ENCODE measurements around the gene PGBD5.
"Not testable (repeated sequence)": the region's sequence is repeated elsewhere in the genome, so short reads cannot be mapped to it uniquely, and the experiment has no call there.

Gene PGBD5

DNA sequence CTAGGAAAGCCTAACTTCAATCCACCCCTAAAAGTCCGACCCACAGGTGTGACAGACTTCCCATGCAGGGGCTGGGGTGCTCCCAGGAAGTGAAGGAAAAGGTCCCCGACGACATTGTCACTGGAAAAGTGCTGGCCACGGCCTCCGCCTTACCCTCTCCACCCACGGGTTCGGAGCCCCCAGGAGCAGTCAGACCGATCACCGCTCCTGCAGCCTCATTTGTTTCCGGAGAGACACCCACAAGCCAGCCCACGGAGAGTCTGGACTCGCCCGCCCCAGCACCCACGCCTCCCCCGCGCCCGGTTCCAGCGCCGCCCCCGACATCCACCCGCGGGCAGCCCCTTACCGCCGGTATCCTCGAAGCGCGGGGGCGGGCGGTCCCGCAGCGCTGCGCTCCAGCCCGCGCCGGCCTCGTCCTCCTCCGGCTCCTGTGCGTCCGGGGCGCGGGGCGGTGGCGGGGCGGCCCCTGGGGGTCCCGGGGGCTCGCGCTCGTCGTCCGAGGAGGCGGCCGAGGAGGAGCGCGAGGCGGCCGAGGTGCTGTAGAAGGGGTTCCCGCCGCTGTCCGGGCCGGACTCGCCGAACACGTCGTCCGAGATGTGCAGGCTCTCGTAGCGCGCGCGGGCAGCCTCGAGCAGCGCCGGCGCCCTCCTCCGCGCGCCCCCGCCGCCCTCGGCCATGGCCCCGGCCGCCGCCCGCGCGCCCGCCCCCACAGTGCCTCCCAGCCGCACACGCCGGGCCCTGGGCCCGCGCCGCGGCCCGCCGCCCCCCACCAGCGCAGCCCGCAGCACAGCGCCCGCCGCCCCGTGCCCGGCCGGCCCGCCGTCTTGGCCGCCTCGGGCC is 660 bp downstream of the PGBD5 start:
- no peak for DNase-seq (ENCODE audit: low spot score)

DNA sequence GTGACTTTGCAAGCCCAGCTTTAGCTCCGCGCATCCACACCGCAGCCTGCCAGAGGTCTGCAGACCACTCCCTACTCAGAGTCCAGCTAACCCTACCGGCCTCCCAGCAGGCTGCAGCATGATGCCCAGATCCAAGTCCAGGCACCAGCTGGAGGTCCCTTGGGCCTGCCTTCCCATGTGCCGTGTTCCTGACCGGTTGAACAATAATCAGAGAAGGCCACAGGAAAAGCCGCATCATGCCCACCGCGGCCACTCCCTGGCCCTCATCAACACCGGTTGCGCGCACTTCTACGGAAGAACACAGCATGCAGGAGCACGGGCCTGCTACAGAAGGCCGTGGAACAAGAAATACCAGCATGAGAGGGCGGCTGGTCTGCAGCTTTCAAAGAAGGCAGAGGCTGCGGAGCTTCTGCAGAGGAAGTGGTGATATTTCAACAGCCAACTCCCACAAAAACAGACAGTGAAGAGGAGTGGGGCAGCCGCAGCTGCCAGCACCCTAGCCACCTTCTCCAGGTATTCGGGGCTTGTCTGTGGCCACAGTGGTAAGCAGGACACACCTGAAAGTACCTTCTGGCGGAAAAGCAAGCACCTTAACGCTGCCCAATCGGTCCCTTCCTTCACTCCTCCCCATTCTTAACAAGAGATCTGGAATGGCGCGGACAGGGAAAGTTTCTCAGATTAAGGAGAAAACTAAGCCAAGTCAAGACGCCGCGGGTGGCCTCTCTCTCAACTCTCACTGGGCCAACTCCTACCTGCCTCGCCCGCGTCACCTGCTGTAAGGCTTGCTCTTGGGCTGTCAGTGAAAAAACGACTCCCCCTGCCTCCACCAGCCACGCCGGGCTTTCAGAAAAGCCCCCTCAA is 1.5 kb downstream of the PGBD5 start:
- DNase-seq (ENCODE audit: low spot score), result no peak

DNA sequence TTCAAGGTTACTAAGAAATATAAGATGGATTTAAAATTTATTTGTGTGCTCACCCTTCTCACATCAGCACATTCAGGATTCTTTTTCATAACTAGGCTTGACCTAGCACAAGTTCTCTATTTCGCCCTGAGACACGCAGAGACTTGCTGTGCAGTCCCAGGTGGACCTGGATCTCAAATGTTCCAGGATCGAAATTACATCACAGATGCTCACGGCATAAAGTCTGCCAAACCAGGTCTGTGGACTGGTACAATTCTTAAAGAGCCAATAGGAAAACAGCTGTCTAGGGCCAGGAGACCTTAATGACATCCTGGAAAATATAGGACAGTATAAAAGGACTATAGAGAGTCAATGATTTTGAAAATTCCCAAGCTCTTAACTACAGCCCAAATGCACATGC is 2.2 kb downstream of the PGBD5 start:
- no peak for DNase-seq (ENCODE audit: low spot score)

DNA sequence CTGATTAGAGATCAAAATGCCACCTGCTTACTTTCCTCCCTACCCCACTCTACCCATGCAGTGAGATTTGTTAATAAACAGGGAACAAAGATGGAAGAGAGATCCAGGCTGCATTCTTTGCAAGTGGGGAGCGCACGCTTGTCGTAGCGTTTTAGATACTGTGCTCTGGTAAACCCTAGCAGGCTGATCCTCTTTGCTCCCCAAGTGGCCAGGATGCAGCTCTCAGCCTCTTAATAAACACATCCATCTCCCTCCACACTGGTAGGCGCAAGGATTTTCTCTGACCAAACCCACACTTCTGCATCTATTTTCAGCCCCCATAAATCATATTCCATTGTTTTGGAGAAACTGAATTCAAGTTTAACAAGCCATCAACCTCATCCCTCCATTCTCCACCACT is 2.9 kb downstream of the PGBD5 start:
- DNase-seq (ENCODE audit: low spot score), result no peak

DNA sequence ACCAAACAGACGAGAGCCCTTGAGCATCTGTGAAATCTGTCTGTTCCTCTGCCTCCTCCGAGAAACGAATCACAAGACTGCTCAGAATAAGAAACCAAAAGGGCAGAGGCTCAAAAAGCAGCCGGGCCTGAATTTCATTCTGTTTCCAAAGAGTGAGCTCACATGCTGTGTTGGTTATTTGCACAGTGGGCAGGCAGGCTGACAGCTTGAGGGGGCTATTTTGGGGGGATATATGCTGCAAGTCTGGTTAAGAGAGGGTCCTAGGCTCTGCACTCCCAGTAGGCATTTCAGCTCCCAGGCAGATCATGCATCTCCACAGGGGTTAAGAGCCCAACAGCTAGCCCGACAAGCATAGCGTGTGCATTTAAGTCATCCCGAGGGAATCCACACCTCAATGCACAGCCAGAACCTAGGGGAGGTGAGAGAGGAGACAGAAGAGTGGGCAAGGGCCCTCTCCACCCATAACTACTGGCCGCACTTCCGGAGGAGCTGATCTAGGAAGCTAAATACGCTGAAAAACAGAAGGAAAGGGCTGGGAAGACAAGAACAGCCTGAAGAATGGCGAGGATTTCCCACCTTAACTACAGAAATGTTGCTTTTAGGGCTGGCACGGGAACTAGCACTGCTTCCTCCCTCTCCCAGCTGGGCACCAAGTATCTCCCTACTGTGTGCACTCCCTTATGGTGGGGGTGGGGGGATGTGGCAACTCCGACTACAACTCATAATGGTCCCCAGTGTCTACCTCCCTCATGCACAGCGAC is 3.7 kb downstream of the PGBD5 start:
- no peak for DNase-seq (ENCODE audit: low spot score)

DNA sequence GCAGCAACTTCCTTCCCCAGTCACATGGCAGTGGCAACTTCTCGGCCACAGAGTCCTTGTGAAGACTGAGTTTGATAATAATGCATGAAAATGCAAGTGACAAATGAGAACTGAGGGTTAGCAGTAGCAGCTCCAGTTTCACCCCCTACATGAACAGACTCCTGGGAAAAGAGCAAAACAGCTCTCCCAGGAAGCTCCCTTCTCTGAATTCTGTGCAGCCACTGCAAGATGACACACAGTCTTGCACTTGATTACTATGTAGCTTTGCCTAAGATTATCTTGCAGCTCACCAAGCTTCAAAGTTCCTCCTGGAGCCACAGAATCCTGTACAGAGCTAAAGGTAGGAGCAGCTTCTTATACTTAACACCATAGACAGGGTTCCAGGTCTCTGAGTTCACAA is 4.7 kb downstream of the PGBD5 start:
- DNase-seq (ENCODE audit: low spot score), result no peak

DNA sequence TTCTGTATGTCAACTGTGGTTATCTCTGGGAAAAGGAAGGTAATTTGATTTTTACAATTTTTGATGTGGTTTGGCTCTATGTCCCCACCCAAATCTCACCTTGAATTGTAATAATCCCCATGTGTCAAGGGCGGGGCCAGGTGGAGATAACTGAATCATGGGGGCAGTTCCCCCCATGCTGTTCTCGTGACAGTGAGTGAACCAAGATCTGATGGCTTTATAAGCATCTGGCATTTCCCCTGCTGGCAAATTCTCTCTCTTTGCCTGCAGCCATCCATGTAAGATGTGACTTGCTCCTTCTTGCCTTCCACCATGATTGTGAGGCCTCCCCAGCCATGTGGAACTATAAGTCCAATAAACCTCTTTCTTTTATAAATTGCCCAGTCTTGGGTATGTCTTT is 5.8 kb downstream of the PGBD5 start:
- DNase-seq (ENCODE audit: low spot score), result not testable (repeated sequence)

DNA sequence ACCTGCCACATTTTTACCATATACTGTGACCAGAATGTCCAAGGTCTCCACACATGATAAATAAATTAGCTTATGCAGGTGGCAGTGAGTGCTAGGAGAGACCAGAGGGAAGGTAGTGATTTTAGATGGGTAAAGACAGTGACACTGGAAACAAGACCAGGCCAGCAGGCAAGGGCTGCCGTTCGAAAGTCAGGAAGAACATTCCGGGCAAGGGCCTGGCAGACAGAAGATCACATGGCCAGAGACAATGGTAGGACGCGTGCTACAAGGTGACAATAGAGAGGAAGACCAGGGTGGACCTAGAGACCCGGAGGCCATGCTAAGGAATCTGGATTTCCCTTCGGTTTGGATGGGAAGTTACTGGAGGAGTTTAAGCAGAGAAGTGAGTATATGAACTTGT is 9.7 kb downstream of the PGBD5 start:
- no peak for DNase-seq (ENCODE audit: low spot score)

DNA sequence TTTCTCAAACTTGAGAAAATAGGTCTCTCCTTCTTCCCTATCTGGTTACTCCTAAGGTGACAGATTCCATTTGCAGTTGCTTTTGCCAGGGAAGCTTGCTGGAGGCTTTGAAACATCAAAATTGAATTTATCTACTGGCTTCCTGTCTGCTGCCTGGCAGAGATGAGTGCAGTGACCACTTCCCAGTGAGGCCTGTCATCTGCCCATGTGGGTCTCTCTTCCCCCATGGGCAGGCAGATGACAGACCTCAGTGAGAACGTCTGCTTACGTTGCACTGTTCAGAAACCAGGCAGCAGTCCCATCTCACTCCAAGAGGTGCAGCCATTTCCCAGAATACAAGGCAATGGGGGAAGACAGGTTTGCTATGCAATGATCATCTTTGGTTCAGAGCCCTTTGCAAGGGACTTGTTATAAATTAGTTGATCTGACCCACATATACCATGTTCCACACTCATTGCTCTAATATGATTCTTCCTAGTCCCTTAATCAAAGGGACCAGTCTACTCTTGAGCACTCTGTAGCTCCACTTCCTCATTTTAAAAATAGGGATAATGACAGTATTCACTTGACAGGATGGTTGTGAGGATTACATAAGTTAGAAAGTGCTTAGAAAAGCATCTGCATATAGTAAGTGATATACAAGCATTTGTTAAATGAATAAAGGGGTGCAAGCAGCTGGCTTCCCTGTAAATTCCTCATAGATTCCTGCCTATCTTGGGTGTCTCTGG is 10.6 kb downstream of the PGBD5 start:
- DNase-seq (ENCODE audit: low spot score), result no peak

DNA sequence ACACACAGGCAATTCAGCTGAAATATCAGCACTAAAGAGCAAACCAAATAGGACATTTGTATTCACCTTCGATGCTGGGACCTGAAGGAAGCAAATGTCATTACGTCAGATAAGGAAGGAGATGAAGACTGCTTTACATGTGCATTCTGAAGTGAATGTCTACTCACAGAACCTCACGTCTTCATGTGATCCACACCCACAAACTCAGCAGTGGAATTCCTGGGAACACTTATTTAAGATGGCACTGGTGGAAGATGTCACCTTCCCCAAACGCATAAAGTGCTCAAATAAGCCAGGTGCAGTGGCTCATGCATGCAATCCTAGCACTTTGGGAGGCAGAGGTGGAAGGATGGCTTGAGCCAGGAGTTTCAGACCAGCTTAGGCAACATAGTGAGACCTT is 11.4 kb downstream of the PGBD5 start:
- DNase-seq (ENCODE audit: low spot score), result no peak

DNA sequence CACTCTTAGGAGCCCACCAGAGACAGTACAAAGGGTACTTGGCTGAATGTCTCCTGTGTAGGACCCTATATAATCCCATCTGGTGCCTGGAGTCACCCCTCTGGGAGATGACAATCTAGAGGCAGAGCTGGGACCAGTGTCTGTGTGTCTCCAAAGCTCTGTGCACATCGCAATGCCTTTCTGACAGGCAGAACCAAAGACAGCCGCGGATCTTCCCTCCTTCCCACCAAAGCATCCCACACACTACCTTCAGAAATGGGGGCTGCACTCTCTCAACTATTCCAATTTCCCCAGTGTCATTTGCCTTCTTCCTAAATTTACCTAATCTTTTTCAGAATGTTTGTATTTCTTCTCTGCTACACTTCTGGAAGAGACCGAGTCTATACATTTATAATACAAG is 12.0 kb downstream of the PGBD5 start:
- DNase-seq (ENCODE audit: low spot score), result no peak

DNA sequence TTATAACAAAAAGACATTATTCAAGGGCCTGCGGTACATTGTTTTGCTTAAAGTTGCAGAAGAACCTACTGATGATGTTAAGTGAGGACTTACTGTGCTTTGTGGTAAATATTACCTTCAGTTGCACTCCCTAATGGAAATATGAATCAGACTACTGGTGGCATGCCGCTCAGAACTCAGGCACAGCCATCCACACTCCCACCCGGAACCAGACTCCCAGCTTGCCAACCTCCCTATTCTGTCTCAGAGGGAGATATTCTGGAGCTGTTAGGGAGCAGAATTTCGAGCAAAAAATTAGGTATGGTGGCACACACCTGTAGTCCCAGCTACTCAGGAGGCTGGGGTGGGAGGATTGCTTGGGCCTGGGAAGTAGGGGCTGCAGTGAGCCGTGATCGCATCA is 13.1 kb downstream of the PGBD5 start:
- no peak for DNase-seq (ENCODE audit: low spot score)

DNA sequence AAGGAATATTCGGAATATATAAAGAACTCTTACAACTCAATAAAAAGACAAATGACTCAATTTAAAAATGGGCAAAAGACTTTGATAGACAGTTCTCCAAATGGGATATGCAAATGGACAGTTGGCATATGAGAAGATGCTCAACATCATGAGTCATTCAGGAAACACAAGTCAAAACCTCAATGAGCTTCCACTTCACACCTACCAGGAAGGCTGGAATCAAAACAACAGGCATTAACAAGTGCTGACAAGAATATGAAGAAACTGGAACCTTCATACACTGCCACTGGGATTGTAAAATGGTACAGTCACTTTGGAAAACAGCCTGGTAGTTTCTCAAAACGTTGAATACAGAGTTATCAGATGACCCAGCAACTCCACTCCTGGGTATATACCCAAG is 17.2 kb downstream of the PGBD5 start:
- DNase-seq (ENCODE audit: low spot score), result no peak

DNA sequence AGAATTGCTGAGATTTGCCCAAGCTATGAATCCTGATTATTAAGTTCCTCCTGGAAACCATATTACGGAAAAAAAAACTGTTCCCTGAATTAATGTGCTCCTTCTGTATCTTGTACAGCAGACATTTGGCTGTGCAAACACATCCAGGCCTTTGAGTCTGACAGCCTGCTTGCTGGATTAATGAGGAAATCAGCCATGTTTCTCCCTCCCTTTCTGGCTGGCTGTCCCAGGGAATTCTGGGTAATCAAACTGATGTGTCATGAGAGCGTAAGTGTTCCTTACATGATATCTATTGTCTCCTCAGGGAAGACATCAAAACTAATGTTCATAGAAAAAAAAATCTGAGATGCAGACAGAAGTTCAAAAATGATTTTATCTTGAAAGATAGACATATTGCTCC is 18.8 kb downstream of the PGBD5 start:
- DNase-seq (ENCODE audit: low spot score), result no peak

DNA sequence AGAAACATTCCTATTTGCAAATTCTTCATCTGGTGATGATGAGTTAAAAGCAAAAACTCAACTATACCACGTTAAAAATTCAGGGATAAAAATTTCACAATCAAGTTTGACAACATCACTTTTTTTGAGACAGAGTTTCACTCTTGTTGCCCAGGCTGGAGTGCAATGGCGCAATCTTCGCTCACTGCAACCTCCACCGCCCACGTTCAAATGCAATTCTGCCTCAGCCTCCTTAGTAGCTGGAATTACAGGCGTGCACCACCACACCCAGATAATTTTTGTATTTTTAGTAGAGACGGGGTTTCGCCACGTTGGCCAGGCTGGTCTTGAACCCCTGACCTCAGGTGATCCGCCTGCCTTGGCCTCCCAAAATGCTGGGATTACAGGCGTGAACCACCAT is 19.4 kb downstream of the PGBD5 start:
- DNase-seq (ENCODE audit: low spot score), result not testable (repeated sequence)

DNA sequence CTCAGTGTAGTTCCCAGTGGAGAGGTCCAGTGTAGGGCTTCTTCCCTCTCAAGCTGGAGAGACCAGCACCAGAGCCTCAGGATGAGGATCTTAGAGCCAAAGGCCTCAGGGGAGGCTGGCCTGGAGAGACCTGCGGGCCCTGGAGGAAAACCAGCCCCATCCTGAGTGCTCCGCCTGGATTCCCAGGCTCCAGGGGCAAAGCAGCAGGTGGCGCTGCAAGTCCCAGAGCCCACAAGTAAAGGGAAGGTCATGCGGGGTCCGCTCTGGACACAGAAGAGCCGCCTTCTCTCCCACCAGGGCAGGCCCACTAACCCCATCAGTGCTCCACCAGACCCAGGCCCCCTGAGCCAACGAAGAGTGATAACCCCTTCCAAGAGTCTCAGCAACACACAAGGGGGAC is 22.7 kb downstream of the PGBD5 start:
- DNase-seq (ENCODE audit: low spot score), result no peak

DNA sequence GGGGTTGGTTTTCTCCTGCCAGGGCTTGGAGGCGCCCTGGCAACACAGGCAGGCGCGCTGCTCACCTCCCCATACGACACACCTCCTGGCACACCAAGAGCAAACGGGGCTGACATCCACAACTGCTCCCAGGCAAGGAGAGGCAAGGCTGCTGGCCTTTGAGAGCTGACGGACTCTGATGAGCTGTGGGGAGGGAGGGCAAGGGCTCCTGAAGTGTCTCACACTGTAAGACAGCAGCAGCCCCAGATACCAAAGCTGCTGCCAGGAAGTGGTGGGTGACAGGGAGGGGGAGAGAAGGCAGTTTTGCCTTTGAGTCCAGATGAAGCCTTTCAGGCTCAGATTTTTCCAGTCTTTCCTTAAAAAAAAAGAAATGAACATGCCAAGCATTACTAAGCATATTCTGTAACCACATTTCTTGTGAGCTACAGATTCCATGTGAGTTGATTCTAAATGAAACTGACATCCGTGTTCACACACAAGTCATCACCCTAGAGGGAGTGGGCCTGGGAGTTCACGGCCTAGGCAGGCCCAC is 24.3 kb downstream of the PGBD5 start:
- no peak for DNase-seq (ENCODE audit: low spot score)

DNA sequence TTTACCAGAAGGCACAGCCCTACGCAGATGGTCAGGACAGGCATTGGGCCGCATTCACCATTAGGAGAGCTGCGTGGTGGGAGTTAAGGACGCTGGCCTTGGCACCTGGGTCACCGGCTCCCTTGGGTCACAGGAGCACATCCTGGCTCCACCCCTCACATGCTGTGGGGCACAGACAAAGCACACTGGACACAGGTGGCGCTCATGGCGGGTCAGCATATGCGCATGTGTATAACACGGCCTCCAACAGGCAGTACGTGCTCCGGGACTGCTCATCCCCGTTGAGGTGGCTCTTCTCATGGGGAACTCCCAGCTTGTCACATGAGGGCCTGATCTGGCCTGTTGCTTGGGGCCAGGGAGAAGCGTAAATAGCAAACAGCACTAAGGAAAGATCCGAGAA is 25.0 kb downstream of the PGBD5 start:
- no peak for DNase-seq (ENCODE audit: low spot score)

DNA sequence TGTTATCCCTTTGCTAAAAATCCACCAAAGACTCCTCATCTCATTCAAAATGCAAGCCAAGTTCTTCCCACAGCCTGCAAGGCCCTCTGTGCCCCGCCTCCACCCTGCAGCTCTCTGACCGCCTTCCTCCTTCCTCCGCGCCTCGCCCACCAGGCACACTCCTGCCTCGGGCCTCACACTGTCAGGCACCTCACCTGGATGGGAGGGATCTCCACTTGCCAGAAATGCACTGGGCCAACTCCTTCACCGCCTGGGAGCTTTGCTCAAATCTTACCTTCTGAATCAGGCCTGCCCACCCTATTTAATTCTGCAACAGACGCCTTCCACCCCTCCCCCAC is 26.2 kb downstream of the PGBD5 start:
- no peak for DNase-seq (ENCODE audit: low spot score)

DNA sequence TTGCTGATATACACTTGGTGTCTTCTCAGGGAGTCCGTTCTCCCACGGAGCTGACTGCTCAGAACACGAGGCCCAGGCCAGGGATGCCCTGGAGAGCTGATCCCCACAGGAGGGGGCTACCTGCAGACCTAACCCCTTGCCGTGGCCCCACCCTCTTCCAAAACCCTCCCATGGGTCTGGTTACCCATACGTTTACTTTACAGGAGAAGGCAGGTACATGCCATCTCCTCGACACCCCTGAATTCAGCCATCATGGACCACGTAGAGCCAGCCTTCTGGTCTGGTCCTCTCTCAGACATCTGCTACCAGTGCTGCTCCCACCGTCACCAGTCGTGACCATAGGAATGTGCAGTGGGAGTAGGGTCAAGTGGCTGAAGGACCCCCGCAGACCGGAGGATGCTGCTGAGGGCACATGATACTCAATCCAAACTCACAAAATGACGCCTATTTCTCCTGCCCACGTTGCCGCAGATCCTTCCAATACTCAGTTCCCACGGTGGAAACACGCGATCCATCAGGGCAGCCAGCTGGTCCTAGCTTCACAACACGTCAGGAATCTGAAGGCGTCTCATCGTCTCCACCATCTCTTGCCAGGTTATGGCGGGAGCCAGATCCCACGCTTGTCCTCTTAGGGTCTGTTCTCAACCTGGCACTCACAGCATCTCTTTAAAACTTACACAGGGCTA is 26.7 kb downstream of the PGBD5 start:
- no peak for DNase-seq (ENCODE audit: low spot score)

DNA sequence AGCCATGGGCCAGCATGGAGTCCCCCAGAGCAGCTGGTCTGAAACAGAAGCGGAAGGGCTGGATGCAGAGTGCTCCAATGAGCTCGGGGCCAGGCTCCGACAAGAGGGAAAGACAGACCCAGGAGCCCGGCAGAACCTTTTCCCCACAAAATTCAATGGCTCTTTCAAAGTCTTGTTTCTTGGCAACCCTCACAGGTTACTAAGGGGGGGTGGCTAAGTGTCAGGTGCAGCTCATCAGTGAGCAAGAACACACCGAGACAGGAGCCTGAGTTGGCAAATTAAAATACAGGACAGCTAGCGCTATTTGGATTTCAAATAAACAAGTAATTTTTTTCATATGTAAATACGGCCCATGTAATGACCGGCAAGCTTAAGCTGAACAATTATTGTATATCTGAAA is 27.3 kb downstream of the PGBD5 start:
- no peak for DNase-seq (ENCODE audit: low spot score)
